Left ventricle myocardium inferior (tissue), 1 donor: ENCODE data around the gene KCNMA1. TPM values are rescaled to one million over a fixed set of nuclear protein-coding genes. Genes with fewer than 3 reads are reported as not detected.

Source experiments
- DNase-seq: peaks from one replicate; pipeline ENCODE4 v3.0.0-alpha.2; 2020
- H3K27ac ChIP-seq: fragments of 200-600 bp; replicated peaks from 2 replicates; pipeline ENCODE4 v1.8.0; 2021
- H3K27me3 ChIP-seq: fragments of 200-600 bp; 2 replicates; pipeline ENCODE4 v1.8.0; 2021; ENCODE audit warnings: low read depth
- H3K36me3 ChIP-seq: fragments of 200-600 bp; 2 replicates; pipeline ENCODE4 v1.8.0; 2021
- H3K4me1 ChIP-seq: fragments of 200-600 bp; 2 replicates; pipeline ENCODE4 v1.8.0; 2021
- H3K4me3 ChIP-seq: fragments of 200-600 bp; 2 replicates; pipeline ENCODE4 v1.8.0; 2021; ENCODE audit warnings: mild to moderate bottlenecking, moderate library complexity
- H3K9me3 ChIP-seq: fragments of 200-600 bp; replicated peaks from 2 replicates; pipeline ENCODE4 v1.8.0; 2021
- intact Hi-C: fragments of 100-400 bp; cut with micrococcal nuclease; formaldehyde crosslinking; loops from one replicate; pipeline ENCODE4 v1.11.0; 2022
- total RNA-seq: library from RNA; stranded (reverse); fragmentation: NEBNext Ultra II Directional; extraction: Animal tissue kit (Norgen Biotek cat#: 25700); gene quantifications from one replicate; pipeline ENCODE4 v1.2.1, GENCODE V29; 2021
- TF ChIP-seq, protein P1 (sequence below): fragments of 200-600 bp; IDR thresholded peaks from 2 replicates; pipeline ENCODE4 v1.8.0; 2021; ENCODE audit warnings: antibody characterized with exemption, mild to moderate bottlenecking, borderline replicate concordance
- donor health status: DM: no; HTN: yes; CAD: no; lungs with severe emphysema.

Gene KCNMA1
- total RNA-seq, 1 donor from 2014 or later = 1.8 TPM

DNA sequence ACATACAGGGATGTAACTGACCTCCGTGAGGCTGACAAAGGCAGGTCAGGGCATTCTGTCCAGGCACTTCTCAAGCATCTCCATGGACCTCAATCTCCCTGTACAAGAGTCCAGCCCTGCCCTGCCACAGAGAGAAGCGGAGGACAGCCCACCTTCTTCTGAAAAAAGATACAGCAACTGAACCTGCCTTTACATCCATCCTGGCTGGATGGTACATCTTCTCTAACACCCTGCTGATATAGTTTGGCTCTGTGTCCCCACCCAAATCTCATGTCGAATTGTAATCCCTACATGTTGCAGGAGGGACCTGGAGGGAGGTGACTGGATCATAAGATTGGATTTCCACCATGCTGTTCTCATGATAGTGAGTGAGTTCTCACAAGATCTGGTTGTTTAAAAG lies 40.5 kb upstream of the KCNMA1 start:
- no peaks in the 10 kb centered on the region for H3K36me3 ChIP-seq
- TF ChIP-seq, protein P1, sequence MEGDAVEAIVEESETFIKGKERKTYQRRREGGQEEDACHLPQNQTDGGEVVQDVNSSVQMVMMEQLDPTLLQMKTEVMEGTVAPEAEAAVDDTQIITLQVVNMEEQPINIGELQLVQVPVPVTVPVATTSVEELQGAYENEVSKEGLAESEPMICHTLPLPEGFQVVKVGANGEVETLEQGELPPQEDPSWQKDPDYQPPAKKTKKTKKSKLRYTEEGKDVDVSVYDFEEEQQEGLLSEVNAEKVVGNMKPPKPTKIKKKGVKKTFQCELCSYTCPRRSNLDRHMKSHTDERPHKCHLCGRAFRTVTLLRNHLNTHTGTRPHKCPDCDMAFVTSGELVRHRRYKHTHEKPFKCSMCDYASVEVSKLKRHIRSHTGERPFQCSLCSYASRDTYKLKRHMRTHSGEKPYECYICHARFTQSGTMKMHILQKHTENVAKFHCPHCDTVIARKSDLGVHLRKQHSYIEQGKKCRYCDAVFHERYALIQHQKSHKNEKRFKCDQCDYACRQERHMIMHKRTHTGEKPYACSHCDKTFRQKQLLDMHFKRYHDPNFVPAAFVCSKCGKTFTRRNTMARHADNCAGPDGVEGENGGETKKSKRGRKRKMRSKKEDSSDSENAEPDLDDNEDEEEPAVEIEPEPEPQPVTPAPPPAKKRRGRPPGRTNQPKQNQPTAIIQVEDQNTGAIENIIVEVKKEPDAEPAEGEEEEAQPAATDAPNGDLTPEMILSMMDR = no peak
- H3K4me3 ChIP-seq = no peak overlapping the region
- H3K27me3 ChIP-seq = peaks cover 48% of the 10 kb centered on the region
- no peaks in the 10 kb centered on the region for H3K9me3 ChIP-seq
- H3K27ac ChIP-seq = no peak overlapping the region
- intact Hi-C loops = no loop called here
- no peaks in the 10 kb centered on the region for H3K4me1 ChIP-seq
- DNase-seq = no peak

GRCh38 chr10:77675347-77675746 lies 37.7 kb upstream of the KCNMA1 start:
- DNase-seq = no peak
- intact Hi-C loops = no loop called here
- peaks cover 49% of the 10 kb centered on the region for H3K27me3 ChIP-seq
- no peak overlapping the region for H3K4me3 ChIP-seq
- H3K36me3 ChIP-seq = no peaks in the 10 kb centered on the region
- no peaks in the 10 kb centered on the region for H3K4me1 ChIP-seq
- no peak overlapping the region for H3K27ac ChIP-seq
- H3K9me3 ChIP-seq = no peaks in the 10 kb centered on the region
- TF ChIP-seq, protein P1 = no peak

DNA sequence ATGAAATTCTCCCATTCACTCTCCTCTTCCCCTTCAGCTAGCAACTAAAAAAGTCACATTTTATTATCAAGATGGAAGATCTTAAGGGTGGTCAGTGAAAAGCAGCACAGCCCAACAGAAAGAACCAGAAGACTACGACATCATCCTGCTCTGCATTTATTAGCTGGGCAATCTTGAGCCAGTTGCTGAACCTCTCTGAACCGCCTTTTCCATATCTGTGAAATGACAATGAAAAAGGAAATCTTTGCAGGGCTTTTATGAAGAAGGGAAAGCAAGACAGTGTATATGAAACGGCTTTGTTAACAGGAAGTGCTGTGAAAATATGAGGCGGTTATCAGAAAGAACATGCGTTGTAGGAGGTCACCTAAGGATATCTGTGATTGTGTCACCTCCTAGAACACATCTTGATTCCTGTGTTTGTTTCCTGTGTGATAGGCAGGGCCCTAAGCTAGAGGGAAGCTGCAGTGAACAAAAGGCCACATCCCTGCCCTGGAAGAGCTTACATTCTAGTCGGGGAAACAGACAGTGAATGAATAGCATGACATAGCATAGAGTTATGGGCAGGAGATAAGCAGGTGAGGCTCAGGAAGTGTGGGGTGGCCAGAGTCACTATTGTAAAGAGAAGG lies 36.0 kb upstream of the KCNMA1 start:
- DNase-seq = no peak
- Histone ChIP-seq H3K27ac (no peak overlapping the region), H3K9me3 (no peaks in the 10 kb centered on the region), H3K27me3 (peaks cover 47% of the 10 kb centered on the region), H3K36me3 (no peaks in the 10 kb centered on the region), H3K4me3 (no peak overlapping the region), H3K4me1 (no peaks in the 10 kb centered on the region)
- TF ChIP-seq, protein P1 = no peak
- intact Hi-C loops = no loop called here

GRCh38 chr10:77673101-77673500 lies 35.5 kb upstream of the KCNMA1 start:
- Histone ChIP-seq H3K36me3 (no peaks in the 10 kb centered on the region), H3K27me3 (peaks cover 53% of the 10 kb centered on the region), H3K27ac (no peak overlapping the region), H3K9me3 (no peaks in the 10 kb centered on the region), H3K4me1 (no peaks in the 10 kb centered on the region), H3K4me3 (no peak overlapping the region)
- TF ChIP-seq, protein P1 = no peak
- no peak for DNase-seq
- intact Hi-C loops = no loop called here

DNA sequence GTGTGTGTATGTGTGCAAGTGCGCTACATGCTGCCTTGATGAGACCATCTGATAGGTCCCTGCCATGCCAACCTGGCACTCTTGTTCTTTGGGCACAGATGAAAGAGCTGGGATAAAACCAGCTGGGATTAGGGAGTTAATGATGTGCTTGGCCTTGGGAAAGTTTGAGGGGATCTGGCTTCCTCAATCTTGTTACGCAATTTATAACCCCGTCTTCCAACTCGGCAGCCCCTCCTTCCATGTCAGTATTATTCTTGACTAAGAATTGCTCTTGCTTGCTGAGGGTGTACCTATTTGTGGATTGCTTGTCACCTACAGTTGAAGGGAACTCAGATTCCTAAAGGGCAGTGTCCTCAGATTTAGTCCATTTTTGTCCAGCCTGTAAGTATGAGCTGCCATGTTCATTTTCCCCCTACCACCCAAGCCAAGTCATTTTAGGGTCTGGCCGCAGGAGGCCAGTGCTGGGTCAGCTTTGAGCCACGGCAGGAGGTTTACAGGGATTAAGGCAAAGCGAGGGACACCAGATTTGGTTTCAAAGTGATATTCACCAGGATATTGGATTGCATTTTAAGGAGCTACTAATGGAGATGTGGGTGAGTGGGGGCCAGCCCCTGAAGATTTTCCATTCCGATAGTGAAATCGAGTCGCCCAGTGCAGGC lies 34.1 kb upstream of the KCNMA1 start:
- Histone ChIP-seq H3K27me3 (peaks cover 66% of the 10 kb centered on the region), H3K36me3 (no peaks in the 10 kb centered on the region), H3K27ac (no peak overlapping the region), H3K4me1 (no peaks in the 10 kb centered on the region), H3K9me3 (no peaks in the 10 kb centered on the region), H3K4me3 (no peak overlapping the region)
- TF ChIP-seq, protein P1 = no peak
- DNase-seq = no peak
- intact Hi-C loops = no loop called here
